HG02938 (cell line): Measurements from ENCODE around the gene LYRM4.

Source experiments
- ATAC-seq: cut with Tn5 transposase; IDR thresholded peaks from one replicate; pipeline ENCODE4 v1.9.1; 2021; ENCODE audit warnings: mild to moderate bottlenecking, moderate library complexity; ENCODE audit not compliant: unreplicated experiment

Gene LYRM4

GRCh38 chr6:5150551-5151075 is 110.1 kb downstream of the LYRM4 start:
- ATAC-seq = no peak

DNA sequence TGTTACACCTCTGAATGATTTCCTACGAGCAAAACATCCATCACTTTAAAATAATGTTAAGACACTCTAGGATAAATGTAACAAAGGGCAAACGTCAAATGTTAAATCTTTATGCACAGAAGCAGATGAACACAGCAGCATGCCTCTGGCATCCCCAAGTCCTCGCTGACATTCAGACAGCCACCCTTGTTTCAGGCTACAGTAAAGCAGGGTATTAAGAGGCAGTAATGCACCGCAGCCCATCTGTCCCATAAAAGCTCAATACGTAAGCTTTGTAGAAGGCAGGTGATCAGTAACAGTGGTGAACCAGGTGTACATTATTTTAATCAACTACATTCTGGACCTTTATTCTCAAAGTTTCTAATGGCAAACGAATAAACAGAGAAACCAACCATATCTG is 110.9 kb downstream of the LYRM4 start:
- no peak for ATAC-seq

- no peak for ATAC-seq
Measured at GRCh38 chr6:5149159-5149704, 111.5 kb downstream of the LYRM4 start.

- no peak for ATAC-seq
Measured at GRCh38 chr6:5146398-5146797, 114.4 kb downstream of the LYRM4 start.

DNA sequence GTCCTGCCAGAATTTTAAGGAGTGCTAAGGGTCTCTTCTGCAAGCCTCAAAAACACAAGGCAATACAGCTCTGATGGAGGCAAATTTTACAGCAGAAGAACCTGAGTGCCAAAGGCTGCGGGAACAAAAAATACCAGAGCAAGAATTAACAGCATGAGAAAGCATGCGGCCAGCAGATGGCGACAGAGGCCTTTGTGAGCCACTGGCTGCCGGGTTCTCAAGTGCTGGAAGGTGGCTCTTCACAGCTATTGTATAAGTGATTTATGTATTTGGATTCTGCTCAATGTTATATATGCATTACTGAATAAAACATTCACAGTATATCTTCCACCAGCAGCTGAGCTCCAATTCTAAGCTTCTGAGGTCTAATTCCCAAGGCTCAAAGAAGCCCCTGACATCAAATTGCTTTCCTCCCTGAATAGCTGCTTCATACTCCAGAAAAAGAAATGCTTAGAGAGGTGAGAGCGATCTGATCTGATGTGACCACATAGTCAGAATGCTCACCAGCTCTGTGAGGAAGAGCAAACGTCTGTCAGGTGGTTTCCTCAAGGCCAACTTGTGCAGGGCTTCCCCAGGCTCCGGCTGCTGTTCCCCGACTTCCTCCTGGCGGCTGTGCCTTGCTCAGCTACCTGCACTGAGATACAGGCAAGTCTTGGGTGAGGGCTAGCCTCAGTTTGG is 117.0 kb downstream of the LYRM4 start:
- no peak for ATAC-seq

DNA sequence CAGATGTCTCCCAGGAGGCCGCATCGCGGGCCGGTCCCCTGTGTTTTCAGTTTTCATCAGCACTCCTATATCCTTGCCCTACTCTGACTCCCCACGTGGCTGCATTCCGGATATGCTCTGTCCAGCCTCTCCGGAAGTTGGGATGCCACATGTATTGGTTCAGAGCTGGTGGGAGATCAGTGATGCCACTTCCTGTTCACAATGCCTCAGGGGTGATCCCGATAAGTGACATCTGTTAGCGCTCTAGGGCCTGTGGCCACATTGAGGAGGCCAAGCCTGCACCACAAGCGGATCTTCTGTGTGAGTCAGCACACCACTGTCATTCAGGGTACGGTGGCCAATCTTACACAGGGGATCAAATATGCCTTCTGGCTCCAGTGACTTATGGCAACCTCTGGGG is 117.8 kb downstream of the LYRM4 start:
- no peak for ATAC-seq

DNA sequence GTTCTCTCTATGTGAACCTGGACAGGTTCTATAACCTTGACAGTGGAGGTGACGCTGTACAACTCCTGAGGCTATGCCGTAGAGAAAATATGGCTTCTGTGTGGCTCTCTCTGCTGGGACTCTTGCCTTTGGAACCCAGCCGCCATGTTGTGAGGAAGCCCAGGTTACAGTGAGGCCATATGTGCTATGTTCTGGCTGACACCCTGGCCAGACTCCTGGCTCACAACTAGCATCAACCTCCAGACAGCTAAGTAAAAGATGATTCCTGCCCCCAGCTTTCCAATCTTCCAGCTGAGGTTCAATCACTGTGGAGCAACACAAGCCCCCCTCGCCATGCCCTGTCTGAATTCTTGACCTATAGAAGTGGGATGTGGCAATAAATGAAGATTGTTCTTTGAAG is 118.6 kb downstream of the LYRM4 start:
- no peak for ATAC-seq

GRCh38 chr6:5141046-5141445 is 119.7 kb downstream of the LYRM4 start:
- ATAC-seq = no peak

DNA sequence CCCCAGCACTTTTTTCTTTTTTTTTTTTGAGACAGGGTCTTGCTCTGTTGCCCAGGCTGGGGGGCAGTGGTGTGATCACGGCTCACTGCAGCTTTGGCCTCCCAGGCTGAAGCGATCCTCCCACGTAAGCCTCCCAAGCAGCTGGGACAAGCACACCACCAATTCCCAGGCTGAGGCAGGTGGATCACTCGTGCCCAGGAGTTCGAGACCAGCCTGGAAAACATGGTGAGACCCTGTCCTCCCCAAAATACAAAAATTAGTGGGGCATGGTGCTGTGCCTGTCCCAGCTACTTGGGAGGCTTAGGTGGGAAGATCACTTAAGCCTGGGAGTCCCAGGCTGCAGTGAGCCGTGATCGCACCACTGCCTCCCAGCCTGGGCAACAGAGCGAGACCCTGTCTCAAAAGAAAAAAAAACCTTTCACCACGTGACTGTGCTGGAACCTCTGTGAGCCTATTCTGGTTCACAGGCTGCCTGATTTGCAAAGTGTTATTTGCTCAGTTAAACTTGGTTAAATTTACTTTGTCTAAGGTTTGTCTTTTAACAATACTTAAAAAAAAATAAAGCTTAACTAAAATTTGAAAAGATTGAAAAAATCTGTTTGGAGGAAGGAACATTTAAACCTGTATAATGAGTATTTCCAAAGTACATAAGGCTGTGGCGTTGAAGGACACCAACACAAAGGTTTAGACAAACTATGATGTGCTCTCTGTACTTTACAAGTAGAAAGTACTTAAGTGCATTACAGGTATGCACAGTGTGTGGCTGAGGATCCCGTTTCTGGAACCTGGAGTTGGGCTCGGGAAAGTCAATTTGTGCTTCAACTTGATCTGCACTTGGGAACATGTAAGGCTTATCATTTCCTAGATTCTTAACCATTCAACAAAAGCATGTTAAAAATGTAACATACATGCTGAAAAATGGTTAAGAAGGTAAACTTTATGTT is 120.7 kb downstream of the LYRM4 start:
- ATAC-seq = no peak

DNA sequence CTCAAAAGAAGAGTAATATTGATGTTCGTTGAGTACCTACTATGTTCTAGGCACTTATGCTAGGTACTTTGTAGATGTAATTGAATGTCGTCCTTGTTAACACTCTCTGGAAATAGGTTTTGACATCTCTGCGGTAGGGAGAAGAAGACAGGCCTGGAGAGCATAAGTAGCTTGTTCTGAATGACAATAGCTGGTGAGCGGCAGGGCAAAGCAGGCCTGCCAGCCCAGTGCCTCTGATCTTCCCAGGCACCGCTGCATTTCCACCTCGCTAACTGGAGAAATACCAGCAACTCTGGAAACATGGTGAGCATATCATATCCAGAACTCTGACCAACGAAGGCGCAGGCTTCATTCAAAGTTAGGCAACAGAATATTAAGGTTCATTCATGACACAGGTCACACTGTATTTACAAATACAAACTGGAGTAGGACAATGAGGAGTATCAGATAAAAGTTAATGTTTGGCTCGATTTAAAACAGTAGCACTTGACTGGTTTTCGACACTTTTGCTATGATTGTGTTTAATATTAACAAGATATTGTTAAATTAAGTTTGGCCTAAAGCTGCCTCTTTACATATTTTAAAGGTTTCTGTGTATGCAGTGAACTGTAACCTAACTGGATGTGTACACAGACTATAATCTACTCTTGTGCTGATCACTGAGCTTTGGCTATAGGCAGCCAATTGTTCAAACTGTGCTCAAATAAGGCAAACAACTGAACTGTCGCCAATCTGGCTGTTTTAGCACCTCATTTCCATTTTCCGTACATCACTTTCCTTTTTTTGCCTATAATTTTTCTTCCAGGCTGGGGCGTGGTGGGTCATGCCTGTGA is 121.5 kb downstream of the LYRM4 start:
- ATAC-seq = no peak

DNA sequence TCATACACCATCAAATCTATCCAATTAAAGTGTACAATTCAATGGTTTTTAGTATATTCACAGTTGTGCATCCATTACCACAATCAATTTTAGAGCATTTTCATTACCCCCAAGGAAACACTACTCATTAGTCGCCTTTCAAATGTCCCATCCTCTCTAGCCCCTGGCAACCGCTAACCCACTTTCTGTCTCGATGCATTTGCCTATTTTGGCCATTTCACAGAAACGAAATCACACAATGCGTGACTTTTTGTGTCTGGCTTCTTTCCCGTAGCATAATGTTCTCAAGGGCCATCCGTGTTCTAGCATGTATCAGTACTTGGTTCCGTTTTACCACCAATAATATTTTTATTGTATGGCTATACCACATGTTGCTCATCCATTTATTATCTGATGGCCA is 123.9 kb downstream of the LYRM4 start:
- no peak for ATAC-seq

GRCh38 chr6:5135788-5136376 is 124.9 kb downstream of the LYRM4 start:
- no peak for ATAC-seq

DNA sequence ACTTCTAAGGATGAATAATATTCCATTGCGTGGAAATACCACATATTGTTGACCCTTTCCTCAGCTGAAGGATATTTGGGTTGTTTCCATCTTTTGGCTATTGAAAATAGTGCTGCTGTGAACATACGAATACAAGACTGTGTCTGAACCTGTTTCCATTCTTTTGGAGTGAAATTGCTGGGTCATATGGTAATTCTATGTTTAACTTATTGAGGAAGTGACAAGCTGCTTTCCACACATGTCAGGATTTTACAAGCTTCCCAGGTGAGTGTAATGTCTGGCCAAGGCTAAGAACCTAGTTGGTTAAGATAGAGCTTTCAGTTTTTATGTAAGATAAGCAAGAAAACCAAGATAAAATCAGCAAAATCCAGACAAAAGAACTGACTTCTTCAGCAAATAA is 126.8 kb downstream of the LYRM4 start:
- ATAC-seq = no peak

- ATAC-seq = peak; percentile 83
Measured at GRCh38 chr6:5132731-5133130, 128.0 kb downstream of the LYRM4 start.

DNA sequence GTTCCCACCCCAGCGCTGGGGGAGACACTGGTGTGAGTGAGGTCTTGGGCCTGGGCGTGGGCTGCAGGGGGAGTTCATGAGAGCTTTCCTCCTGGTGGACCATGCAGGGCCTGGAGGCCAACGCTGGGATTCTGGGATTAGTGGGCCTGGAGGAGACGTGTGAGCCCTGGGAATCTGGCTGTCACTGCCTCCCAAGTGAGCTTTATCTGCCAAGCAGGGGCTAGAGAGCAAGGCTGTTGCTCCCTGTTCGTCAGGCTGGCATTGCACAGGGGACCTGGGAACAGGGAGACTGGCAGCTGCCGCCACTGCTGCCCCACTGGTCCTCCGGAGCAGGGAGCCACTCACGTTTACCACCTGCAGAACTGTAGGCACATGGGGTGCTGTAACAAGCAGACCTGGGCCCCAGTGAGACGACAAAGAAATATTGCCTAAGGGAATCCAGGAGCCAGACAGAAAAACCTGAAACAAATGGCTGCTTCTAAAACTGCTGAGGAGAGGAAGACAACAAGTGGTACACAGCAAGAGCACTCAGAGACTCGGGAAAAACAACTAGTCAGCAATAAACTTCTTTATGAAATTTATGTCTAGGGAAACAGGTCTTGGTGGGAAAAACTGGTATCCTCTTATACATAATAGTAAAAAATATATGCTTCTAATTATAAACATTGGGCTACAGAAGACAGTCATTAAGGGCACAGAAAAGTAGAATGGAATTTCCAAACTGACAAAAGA is 130.4 kb downstream of the LYRM4 start:
- ATAC-seq = no peak

DNA sequence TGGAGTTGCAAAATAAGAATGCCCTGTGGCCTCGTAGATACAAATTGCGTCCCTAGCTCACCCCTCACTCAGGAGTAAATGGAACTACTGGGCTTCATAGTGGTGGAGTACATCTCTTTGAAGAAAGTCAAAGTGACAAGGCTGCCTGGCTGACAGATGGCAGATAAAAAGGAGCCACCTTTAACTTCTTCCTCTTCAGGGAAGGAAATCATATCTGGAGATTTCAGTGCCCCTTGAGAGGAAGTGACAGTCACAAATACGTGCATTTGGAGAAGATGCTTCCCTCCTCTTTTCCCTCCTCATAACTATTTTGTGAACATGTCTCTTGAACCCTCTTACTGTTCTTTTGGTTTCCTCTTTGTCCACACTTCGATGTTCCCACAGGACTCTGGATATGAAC is 132.4 kb downstream of the LYRM4 start:
- no peak for ATAC-seq

DNA sequence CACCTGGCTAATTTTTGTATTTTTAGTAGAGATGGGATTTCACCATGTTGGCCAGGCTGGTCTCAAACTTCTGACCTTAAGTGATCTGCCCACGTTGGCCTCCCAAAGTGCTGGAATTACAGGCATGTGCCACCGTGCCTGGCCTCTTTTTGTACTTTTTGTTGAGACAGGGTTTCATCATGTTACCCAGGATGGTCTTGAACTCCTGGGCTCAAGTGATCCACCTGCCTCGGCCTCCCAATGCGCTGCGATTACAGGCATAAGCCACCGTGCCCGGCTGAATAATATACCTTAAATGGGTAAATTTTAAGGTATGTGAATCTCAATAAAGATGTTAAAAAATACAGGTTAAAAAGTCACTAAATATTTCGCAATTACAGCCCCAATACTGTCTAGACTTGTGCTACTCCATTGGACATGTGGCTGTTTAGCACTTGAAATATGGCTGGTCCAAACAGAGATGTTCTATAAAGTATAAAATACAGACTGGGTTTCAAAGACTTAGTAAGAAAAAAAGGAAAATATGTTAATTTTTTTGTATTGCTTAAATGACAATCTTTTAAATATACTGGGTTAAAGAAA is 133.6 kb downstream of the LYRM4 start:
- no peak for ATAC-seq

GRCh38 chr6:5126214-5126613 is 134.5 kb downstream of the LYRM4 start:
- no peak for ATAC-seq
